SK-N-SH (cell line): ENCODE results near the gene AGAP1. TPM values are rescaled to one million over a fixed set of nuclear protein-coding genes. Genes with fewer than 3 reads are reported as not detected.

Source experiments
- CTCF ChIA-PET: fragments of 300-600, 350-600 bp; formaldehyde crosslinking; extraction: SDS; loops from one replicate; lab custom pipeline; 2021; lab: Yijun Ruan, JAX
- POLR2A ChIA-PET: fragments of 350-600 bp; sonication (Branson Sonifier 250); formaldehyde crosslinking; extraction: SDS; loops from one replicate; lab custom pipeline; 2020; ENCODE audit warnings: antibody characterized with exemption, inconsistent platforms; lab: Yijun Ruan, JAX
- DNase-seq: peaks from one replicate; pipeline ENCODE4 v3.0.0; 2012
- H2AFZ ChIP-seq: fragments of 200-600 bp; sonication (generic); 2 replicates; pipeline ENCODE4 v1.8.1; 2016; ENCODE audit warnings: antibody characterized with exemption, mild to moderate bottlenecking, low read depth
- H3F3A ChIP-seq: fragments of 200-600 bp; sonication (generic); replicated peaks from 2 replicates; pipeline ENCODE3; 2016; ENCODE audit warnings: antibody characterized with exemption, mild to moderate bottlenecking; ENCODE audit not compliant: insufficient read depth
- H3K27ac ChIP-seq, 2 experiments: fragments of 200-500 bp in 1 of 2; fragments of 200-600 bp in 1 of 2; sonication (Bioruptor generic) in 1 of 2; sonication (generic), shearing (Covaris generic) in 1 of 2; 2 replicates each; pipeline versions ENCODE4 v1.5.1 to v1.6.1; 2014 to 2016; ENCODE audit warnings: low read depth in 2 of 2, inconsistent platforms in 1 of 2, low read length in 1 of 2, mild to moderate bottlenecking in 1 of 2, mixed read lengths in 1 of 2
- H3K27me3 ChIP-seq: fragments of 200-600 bp; sonication (generic), shearing (Covaris generic); 2 replicates; pipeline ENCODE4 v1.6.1; 2016; ENCODE audit warnings: mixed run types; ENCODE audit not compliant: insufficient read depth
- H3K36me3 ChIP-seq, 2 experiments: fragments of 200-500 bp in 1 of 2; fragments of 200-600 bp in 1 of 2; sonication (Bioruptor generic) in 1 of 2; sonication (generic) in 1 of 2; replicated peaks in 1 of 2; 2 replicates each; pipeline versions ENCODE3 to v1.5.1; 2014 to 2016; ENCODE audit warnings: low read length in 1 of 2, mild to moderate bottlenecking in 1 of 2; ENCODE audit not compliant: insufficient read depth in 2 of 2, control insufficient read depth in 1 of 2
- H3K4me1 ChIP-seq, 2 experiments: fragments of 200-500 bp in 1 of 2; fragments of 200-600 bp in 1 of 2; sonication (Bioruptor generic) in 1 of 2; sonication (generic), shearing (Covaris generic) in 1 of 2; 2 replicates each; pipeline versions ENCODE4 v1.5.1 to v1.6.1; 2014 to 2016; ENCODE audit warnings: low read depth in 1 of 2, low read length in 1 of 2, mixed run types in 1 of 2; ENCODE audit not compliant: insufficient read depth in 2 of 2, control insufficient read depth in 1 of 2
- H3K4me2 ChIP-seq: fragments of 200-600 bp; sonication (generic), shearing (Covaris generic); 2 replicates; pipeline ENCODE4 v1.6.1; 2017; ENCODE audit warnings: mixed run types
- H3K4me3 ChIP-seq, 2 experiments: fragments of 200-500 bp in 1 of 2; fragments of 200-600 bp in 1 of 2; sonication (Bioruptor generic) in 1 of 2; sonication (generic), shearing (Covaris generic) in 1 of 2; 2 replicates each; pipeline versions ENCODE4 v1.5.1 to v1.8.1; 2014 to 2016; ENCODE audit warnings: low read depth in 2 of 2, inconsistent platforms in 1 of 2, low read length in 1 of 2, mild to moderate bottlenecking in 1 of 2, mixed read lengths in 1 of 2, moderate library complexity in 1 of 2
- H3K79me2 ChIP-seq: fragments of 200-600 bp; sonication (generic); 2 replicates; pipeline ENCODE4 v1.8.1; 2017; ENCODE audit warnings: mild to moderate bottlenecking; ENCODE audit not compliant: insufficient read depth
- H3K9ac ChIP-seq: fragments of 200-600 bp; sonication (generic); 2 replicates; pipeline ENCODE4 v1.6.1; 2017; ENCODE audit warnings: mixed run types
- H3K9me2 ChIP-seq: fragments of 200-600 bp; sonication (generic); 2 replicates; pipeline ENCODE4 v1.6.1; 2017; ENCODE audit warnings: mixed run types
- H3K9me3 ChIP-seq: fragments of 200-600 bp; sonication (generic); 2 replicates; pipeline ENCODE4 v1.6.1; 2017; ENCODE audit warnings: mixed run types, mild to moderate bottlenecking, moderate library complexity
- H4K20me1 ChIP-seq: fragments of 200-600 bp; sonication (generic); 2 replicates; pipeline ENCODE4 v1.6.1; 2017; ENCODE audit warnings: mild to moderate bottlenecking, mixed run types; ENCODE audit not compliant: insufficient read depth
- CHD2 ChIP-seq: fragments of 150-350 bp; IDR thresholded peaks from 2 replicates; pipeline ENCODE4 v1.6.1; 2018; ENCODE audit warnings: low read length; ENCODE audit not compliant: partially characterized antibody
- CTCF ChIP-seq: fragments of 200-600 bp; sonication (generic); IDR thresholded peaks from 2 replicates; pipeline ENCODE4 v1.6.1; 2017; ENCODE audit warnings: antibody characterized with exemption, mild to moderate bottlenecking, moderate library complexity
- EZH2phosphoT487 ChIP-seq: fragments of 200-600 bp; sonication (generic); IDR thresholded peaks from 2 replicates; pipeline ENCODE4 v1.6.1; 2017; ENCODE audit warnings: low read depth, mixed run types, mild to moderate bottlenecking, antibody characterized with exemption, moderate library complexity, borderline replicate concordance
- GABPA ChIP-seq: IDR thresholded peaks from 2 replicates; pipeline ENCODE4 v1.4.0; 2012; ENCODE audit warnings: low read depth, mild to moderate bottlenecking
- JUND ChIP-seq: IDR thresholded peaks from 2 replicates; pipeline ENCODE4 v1.4.0; 2012
- MXI1 ChIP-seq: IDR thresholded peaks from 2 replicates; pipeline ENCODE4 v1.6.1; 2012; ENCODE audit warnings: mild to moderate bottlenecking, low read depth, low read length, improper control_type of control experiment
- NRF1 ChIP-seq: IDR thresholded peaks from 2 replicates; pipeline ENCODE4 v1.6.1; 2012; ENCODE audit warnings: low read depth, mild to moderate bottlenecking, low read length
- PBX3 ChIP-seq: IDR thresholded peaks from 2 replicates; pipeline ENCODE4; 2012
- POLR2AphosphoS5 ChIP-seq: IDR thresholded peaks from 2 replicates; pipeline ENCODE4 v1.6.1; 2012; ENCODE audit warnings: low read depth, low read length
- RAD21 ChIP-seq: IDR thresholded peaks from 2 replicates; pipeline ENCODE4 v1.6.1; 2012; ENCODE audit warnings: mild to moderate bottlenecking, low read length
- RCOR1 ChIP-seq: fragments of 150-350 bp; IDR thresholded peaks from 2 replicates; pipeline ENCODE4 v1.6.1; 2017; ENCODE audit warnings: antibody characterized with exemption, low read length
- RXRA ChIP-seq: IDR thresholded peaks from 2 replicates; pipeline ENCODE4 v1.4.0; 2012; ENCODE audit warnings: low read depth, mild to moderate bottlenecking, borderline replicate concordance
- SIN3A ChIP-seq: IDR thresholded peaks from 2 replicates; pipeline ENCODE4 v1.6.1; 2012; ENCODE audit warnings: low read depth, mild to moderate bottlenecking, low read length, moderate library complexity, borderline replicate concordance
- SMC3 ChIP-seq: IDR thresholded peaks from 2 replicates; pipeline ENCODE4 v1.6.1; 2012; ENCODE audit warnings: low read depth, low read length, improper control_type of control experiment
- TCF12 ChIP-seq: IDR thresholded peaks from 2 replicates; pipeline ENCODE4 v1.4.0; 2012
- TEAD4 ChIP-seq: IDR thresholded peaks from 2 replicates; pipeline ENCODE4 v1.4.0; 2012; ENCODE audit warnings: mild to moderate bottlenecking, borderline replicate concordance; ENCODE audit not compliant: insufficient read depth
- USF1 ChIP-seq: IDR thresholded peaks from 2 replicates; pipeline ENCODE4 v1.4.0; 2012; ENCODE audit warnings: low read depth, borderline replicate concordance
- WGBS: methylation state at CpG from one replicate; pipeline ENCODE4 v1.1.6; 2017; ENCODE audit warnings: low lambda C conversion rate; 5-methylcytosine and 5-hydroxymethylcytosine counted together
- polyA plus RNA-seq, 3 experiments: library from polyadenylated mRNA; depleted of rRNA; stranded (reverse); fragments of >200 nt; gene quantifications; 2 replicates each; pipeline ENCODE4 v1.2.3, GENCODE V29; 2012
- TF ChIP-seq, protein P1 (sequence below): IDR thresholded peaks from 2 replicates; pipeline ENCODE4 v1.4.0; 2012; ENCODE audit warnings: low read depth

The AGAP1 gene
- polyA plus RNA-seq, 1 of the 3 experiments (the other 2 are of a cell fraction) = 8.8 TPM

- TF ChIP-seq POLR2AphosphoS5 (no peak), NRF1 (no peak), RXRA (no peak), JUND (peak; percentile 28; the same call in 1 of the 2 replicates), SIN3A (no peak), RCOR1 (0 out of 2 replicates have a peak, but pooled peaks have one; percentile 7), GABPA (no peak), EZH2phosphoT487 (no peak), TCF12 (no peak), PBX3 (no peak), RAD21 (no peak), TEAD4 (no peak), SMC3 (0 out of 2 replicates have a peak, but pooled peaks have one; percentile 2), USF1 (no peak)
- TF ChIP-seq, protein P1, sequence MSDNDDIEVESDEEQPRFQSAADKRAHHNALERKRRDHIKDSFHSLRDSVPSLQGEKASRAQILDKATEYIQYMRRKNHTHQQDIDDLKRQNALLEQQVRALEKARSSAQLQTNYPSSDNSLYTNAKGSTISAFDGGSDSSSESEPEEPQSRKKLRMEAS = no peak
- TF ChIP-seq, all 33 proteins: peak for 3
Observed at GRCh38 chr2:235669269-235669831, 175.5 kb downstream of the AGAP1 start (continued).

- ChIA-PET POLR2A (no interaction called here), CTCF (interaction anchor here (0.6 to 6.0 kb wide), 25 partner anchors 9 to 268 kb away, joined by 3 to 121 read pairs (median 5); no protein-coding TSS in a partner anchor)
- peak; percentile 87 for DNase-seq
- peak overlapping the region; percentile 58 to 61 for H3K4me3 ChIP-seq
- no peaks in the 10 kb centered on the region for H3K36me3 ChIP-seq
- peaks cover 6 to 33% of the 10 kb centered on the region in 2 experiments; a peak in 3 of 4 replicates for H3K4me1 ChIP-seq
- no peaks in the 10 kb centered on the region for H3K9me3 ChIP-seq
- H3K27me3 ChIP-seq = no peaks in the 10 kb centered on the region
- TF ChIP-seq MXI1 = peak; percentile 54; the same call in 1 of the 2 replicates
- TF ChIP-seq RAD21 = peak; percentile 79
- peak; percentile 76 for TF ChIP-seq SMC3
- TF ChIP-seq CTCF = peak; percentile 55
- TF ChIP-seq CHD2 = no peak
- peaks cover 52% of the 10 kb centered on the region for H4K20me1 ChIP-seq
- WGBS = under 1% methylated on average over 31 of the region's 148 CpGs
- H3K27ac ChIP-seq = no peak overlapping the region
- H2AFZ ChIP-seq = no peak overlapping the region
- no peaks in the 10 kb centered on the region; the same call in none of the 2 replicates for H3K79me2 ChIP-seq
- H3K4me2 ChIP-seq = peak overlapping the region; percentile 59; the same call in 1 of the 2 replicates
- no peak overlapping the region for H3K9ac ChIP-seq
- peaks cover 4% of the 10 kb centered on the region for H3F3A ChIP-seq
- H3K9me2 ChIP-seq = no peaks in the 10 kb centered on the region
Observed at GRCh38 chr2:235669983-235670962, 176.4 kb downstream of the AGAP1 start.
